ENCODE data around the gene CTSL. TPM values are rescaled to one million over a fixed set of nuclear protein-coding genes. Genes with fewer than 3 reads are reported as not detected.

CTSL gene
- total RNA-seq, 1 experiment from 2014 or later: 63.2 TPM

- Histone ChIP-seq H3K4me3 (ENCODE audit: low read length) (no peak overlapping the region), H3K9ac (ENCODE audit: low read length) (no peak overlapping the region), H3K36me3 (ENCODE audit: low read depth, low read length) (no peaks in the 10 kb centered on the region), H3K9me3 (ENCODE audit: low read length) (no peaks in the 10 kb centered on the region), H2AFZ (ENCODE audit: low read length) (no peak overlapping the region), H3K27ac (ENCODE audit: low read length) (no peak overlapping the region), H3K9me2 (replicated peaks; ENCODE audit: low read length) (no peaks in the 10 kb centered on the region), H4K20me1 (ENCODE audit: low read length) (no peaks in the 10 kb centered on the region), H3K27me3 (ENCODE audit: low read length) (no peaks in the 10 kb centered on the region), H3K4me1 (ENCODE audit: insufficient read depth, low read length) (peaks cover 23% of the 10 kb centered on the region), H3F3A (ENCODE audit: low read length, unreplicated experiment) (no peaks in the 10 kb centered on the region), H3K4me2 (ENCODE audit: low read length) (no peak overlapping the region), H3K79me2 (ENCODE audit: low read length) (no peaks in the 10 kb centered on the region)
- intact Hi-C loops (cut with micrococcal nuclease): no loop called here
- ChIA-PET POLR2A (ENCODE audit: unreplicated experiment) (no interaction called here), CTCF (no interaction called here)
- no peak for DNase-seq
- no TSS peak for BruUV-seq (replicated peaks)
- no peak for TF ChIP-seq CTCF (conservative IDR thresholded peaks at IDR 0.05; ENCODE audit: low read depth, low read length)
- no peak for TF ChIP-seq EZH2phosphoT487 (IDR thresholded peaks at IDR 0.05; ENCODE audit: borderline replicate concordance, low read length)
- TF ChIP-seq EZH2 (IDR thresholded peaks at IDR 0.05; ENCODE audit: low read length, unreplicated experiment): no peak
- ATAC-seq: no peak
These were observed 15.5 kb upstream of the CTSL start for GRCh38 chr9:87710443-87710842.

GRCh38 chr9:87711857-87712800 lies 13.8 kb upstream of the CTSL start:
- ChIA-PET CTCF (interaction anchor here (1.2 kb wide), 1 partner anchor 14 kb away, joined by 6 read pairs; the partner anchor contains the start of gene CTSL), POLR2A (ENCODE audit: unreplicated experiment) (interaction anchor here (1.2 kb wide), 1 partner anchor 14 kb away, joined by 4 read pairs; the partner anchor contains the start of gene CTSL)
- Histone ChIP-seq H3K4me1 (ENCODE audit: insufficient read depth, low read length) (peaks cover 34% of the 10 kb centered on the region), H3K36me3 (ENCODE audit: low read depth, low read length) (no peaks in the 10 kb centered on the region), H3K9me2 (replicated peaks; ENCODE audit: low read length) (no peaks in the 10 kb centered on the region), H2AFZ (ENCODE audit: low read length) (no peak overlapping the region), H3K9ac (ENCODE audit: low read length) (no peak overlapping the region), H3K9me3 (ENCODE audit: low read length) (no peaks in the 10 kb centered on the region), H3K79me2 (ENCODE audit: low read length) (no peaks in the 10 kb centered on the region), H4K20me1 (ENCODE audit: low read length) (no peaks in the 10 kb centered on the region), H3K27ac (ENCODE audit: low read length) (0 out of 2 replicates have a peak overlapping the region, but pooled peaks have one; percentile 95), H3F3A (ENCODE audit: low read length, unreplicated experiment) (no peaks in the 10 kb centered on the region), H3K4me3 (ENCODE audit: low read length) (no peak overlapping the region), H3K27me3 (ENCODE audit: low read length) (no peaks in the 10 kb centered on the region), H3K4me2 (ENCODE audit: low read length) (no peak overlapping the region)
- TF ChIP-seq EZH2 (IDR thresholded peaks at IDR 0.05; ENCODE audit: low read length, unreplicated experiment): no peak
- no peak for TF ChIP-seq EZH2phosphoT487 (IDR thresholded peaks at IDR 0.05; ENCODE audit: borderline replicate concordance, low read length)
- TF ChIP-seq CTCF (conservative IDR thresholded peaks at IDR 0.05; ENCODE audit: low read depth, low read length): no peak
- no peak for ATAC-seq
- DNase-seq: no peak
- BruUV-seq (replicated peaks): no TSS peak
- intact Hi-C loops (cut with micrococcal nuclease): no loop called here

Measured in PC-3 (cell line).